Measurements from ENCODE around the gene ZBTB32. TPM values are rescaled to one million over a fixed set of nuclear protein-coding genes. Genes with fewer than 3 reads are reported as not detected.

The ZBTB32 gene
- polyA plus RNA-seq, 1 of the 3 experiments (the other 2 are of a cell fraction) = not detected

DNA sequence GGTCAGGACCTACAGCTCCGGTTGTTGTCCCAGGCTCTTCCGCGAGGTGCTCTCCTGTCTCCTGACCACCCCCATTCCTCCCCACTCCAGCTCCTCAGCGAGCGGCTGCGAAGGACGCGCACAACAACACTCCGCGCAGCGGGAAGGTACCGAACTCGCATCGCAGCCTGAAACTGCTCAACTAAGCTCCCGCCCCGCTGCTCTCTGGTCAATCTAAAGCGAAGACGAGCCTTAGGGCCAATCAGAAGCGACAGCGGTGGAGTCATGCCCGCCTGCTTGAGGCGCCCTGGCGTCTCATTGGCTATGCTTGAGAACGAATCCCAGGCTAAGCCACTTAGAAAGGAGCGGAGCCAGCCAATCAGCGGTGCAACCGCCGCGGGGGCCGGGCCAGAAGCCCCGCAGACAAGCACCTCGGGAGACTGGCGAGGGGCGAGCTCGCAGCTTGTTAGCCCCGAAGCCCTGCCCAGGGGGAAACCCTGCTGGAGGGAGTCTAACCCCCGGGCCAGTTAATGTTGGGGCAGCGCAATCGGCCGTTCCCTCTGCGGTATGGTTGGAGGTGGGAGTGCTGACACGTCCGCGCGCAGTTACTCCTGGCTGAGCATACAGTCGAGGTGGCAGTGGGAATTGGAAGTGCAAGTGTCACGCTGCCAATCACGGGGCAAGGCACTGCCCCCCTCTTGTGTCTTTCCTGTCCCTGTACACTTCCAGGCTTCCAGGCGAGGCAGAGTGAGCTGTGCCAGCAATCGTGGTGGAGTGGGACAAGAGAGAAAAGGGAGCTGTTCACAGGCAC is 1.9 kb upstream of the ZBTB32 start:
- DNase-seq = peak; percentile 95
- peak overlapping the region; percentile 54 to 67 for H3K4me3 ChIP-seq (ENCODE audit: low read depth in 2 of 2, low read length in 1 of 2)
- H3K36me3 ChIP-seq (replicated peaks in 1 of 2; ENCODE audit: control insufficient read depth in 1 of 2, insufficient read depth in 2 of 2, low read length in 1 of 2) = no peaks in the 10 kb centered on the region
- no peaks in the 10 kb centered on the region for H3K9me2 ChIP-seq
- H2AFZ ChIP-seq (ENCODE audit: low read depth) = peak overlapping the region; percentile 98
- no peaks in the 10 kb centered on the region; a peak in 1 of 4 replicates for H3K4me1 ChIP-seq (ENCODE audit: control insufficient read depth in 1 of 2, insufficient read depth in 2 of 2, low read depth in 1 of 2, low read length in 1 of 2)
- H3K27ac ChIP-seq (ENCODE audit: low read depth in 2 of 2, low read length in 1 of 2) = peak overlapping the region in 1 of 2 experiments; percentile 67; a peak in 2 of 4 replicates
- ChIA-PET CTCF (interaction anchor here (0.9 to 4.1 kb wide), 7 partner anchors 9 to 193 kb away, joined by 3 to 33 read pairs (median 5); partner anchors contain the start of gene HAUS5), POLR2A (interaction anchor here (0.6 to 1.6 kb wide), 7 partner anchors 10 to 436 kb away, joined by 3 to 7 read pairs (median 4); partner anchors contain the start of gene COX6B1)
- TF ChIP-seq SIN3A (IDR thresholded peaks at IDR 0.05; ENCODE audit: borderline replicate concordance, low read depth, low read length) (no peak), RCOR1 (IDR thresholded peaks at IDR 0.05; ENCODE audit: low read length) (no peak), FOXM1 (IDR thresholded peaks at IDR 0.05; ENCODE audit: low read depth) (no peak), MEF2A (IDR thresholded peaks at IDR 0.05; ENCODE audit: borderline replicate concordance, low read depth) (no peak), EP300 (IDR thresholded peaks at IDR 0.05; ENCODE audit: borderline replicate concordance in 1 of 2, low read depth in 1 of 2, low read length in 1 of 2) (no peak), RAD21 (IDR thresholded peaks at IDR 0.05; ENCODE audit: low read length) (no peak), CHD2 (IDR thresholded peaks at IDR 0.05; ENCODE audit: low read length, partially characterized antibody) (peak; percentile 94), ELF1 (IDR thresholded peaks at IDR 0.05) (no peak), MXI1 (IDR thresholded peaks at IDR 0.05; ENCODE audit: low read depth, low read length) (peak; percentile 23; the same call in 1 of the 2 replicates), RFX5 (IDR thresholded peaks at IDR 0.05; ENCODE audit: low read length) (peak; percentile 55; the same call in 1 of the 2 replicates), EZH2phosphoT487 (IDR thresholded peaks at IDR 0.05; ENCODE audit: borderline replicate concordance, low read depth) (no peak)
- TF ChIP-seq, protein P1, sequence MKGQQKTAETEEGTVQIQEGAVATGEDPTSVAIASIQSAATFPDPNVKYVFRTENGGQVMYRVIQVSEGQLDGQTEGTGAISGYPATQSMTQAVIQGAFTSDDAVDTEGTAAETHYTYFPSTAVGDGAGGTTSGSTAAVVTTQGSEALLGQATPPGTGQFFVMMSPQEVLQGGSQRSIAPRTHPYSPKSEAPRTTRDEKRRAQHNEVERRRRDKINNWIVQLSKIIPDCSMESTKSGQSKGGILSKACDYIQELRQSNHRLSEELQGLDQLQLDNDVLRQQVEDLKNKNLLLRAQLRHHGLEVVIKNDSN (IDR thresholded peaks at IDR 0.05; ENCODE audit: borderline replicate concordance, low read depth) = no peak
- TF ChIP-seq, protein P2, sequence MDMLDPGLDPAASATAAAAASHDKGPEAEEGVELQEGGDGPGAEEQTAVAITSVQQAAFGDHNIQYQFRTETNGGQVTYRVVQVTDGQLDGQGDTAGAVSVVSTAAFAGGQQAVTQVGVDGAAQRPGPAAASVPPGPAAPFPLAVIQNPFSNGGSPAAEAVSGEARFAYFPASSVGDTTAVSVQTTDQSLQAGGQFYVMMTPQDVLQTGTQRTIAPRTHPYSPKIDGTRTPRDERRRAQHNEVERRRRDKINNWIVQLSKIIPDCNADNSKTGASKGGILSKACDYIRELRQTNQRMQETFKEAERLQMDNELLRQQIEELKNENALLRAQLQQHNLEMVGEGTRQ (IDR thresholded peaks at IDR 0.05; ENCODE audit: borderline replicate concordance, low read depth, low read length) = no peak
- TF ChIP-seq, protein P3, sequence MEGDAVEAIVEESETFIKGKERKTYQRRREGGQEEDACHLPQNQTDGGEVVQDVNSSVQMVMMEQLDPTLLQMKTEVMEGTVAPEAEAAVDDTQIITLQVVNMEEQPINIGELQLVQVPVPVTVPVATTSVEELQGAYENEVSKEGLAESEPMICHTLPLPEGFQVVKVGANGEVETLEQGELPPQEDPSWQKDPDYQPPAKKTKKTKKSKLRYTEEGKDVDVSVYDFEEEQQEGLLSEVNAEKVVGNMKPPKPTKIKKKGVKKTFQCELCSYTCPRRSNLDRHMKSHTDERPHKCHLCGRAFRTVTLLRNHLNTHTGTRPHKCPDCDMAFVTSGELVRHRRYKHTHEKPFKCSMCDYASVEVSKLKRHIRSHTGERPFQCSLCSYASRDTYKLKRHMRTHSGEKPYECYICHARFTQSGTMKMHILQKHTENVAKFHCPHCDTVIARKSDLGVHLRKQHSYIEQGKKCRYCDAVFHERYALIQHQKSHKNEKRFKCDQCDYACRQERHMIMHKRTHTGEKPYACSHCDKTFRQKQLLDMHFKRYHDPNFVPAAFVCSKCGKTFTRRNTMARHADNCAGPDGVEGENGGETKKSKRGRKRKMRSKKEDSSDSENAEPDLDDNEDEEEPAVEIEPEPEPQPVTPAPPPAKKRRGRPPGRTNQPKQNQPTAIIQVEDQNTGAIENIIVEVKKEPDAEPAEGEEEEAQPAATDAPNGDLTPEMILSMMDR (IDR thresholded peaks at IDR 0.05) = no peak
- TF ChIP-seq, protein P4, sequence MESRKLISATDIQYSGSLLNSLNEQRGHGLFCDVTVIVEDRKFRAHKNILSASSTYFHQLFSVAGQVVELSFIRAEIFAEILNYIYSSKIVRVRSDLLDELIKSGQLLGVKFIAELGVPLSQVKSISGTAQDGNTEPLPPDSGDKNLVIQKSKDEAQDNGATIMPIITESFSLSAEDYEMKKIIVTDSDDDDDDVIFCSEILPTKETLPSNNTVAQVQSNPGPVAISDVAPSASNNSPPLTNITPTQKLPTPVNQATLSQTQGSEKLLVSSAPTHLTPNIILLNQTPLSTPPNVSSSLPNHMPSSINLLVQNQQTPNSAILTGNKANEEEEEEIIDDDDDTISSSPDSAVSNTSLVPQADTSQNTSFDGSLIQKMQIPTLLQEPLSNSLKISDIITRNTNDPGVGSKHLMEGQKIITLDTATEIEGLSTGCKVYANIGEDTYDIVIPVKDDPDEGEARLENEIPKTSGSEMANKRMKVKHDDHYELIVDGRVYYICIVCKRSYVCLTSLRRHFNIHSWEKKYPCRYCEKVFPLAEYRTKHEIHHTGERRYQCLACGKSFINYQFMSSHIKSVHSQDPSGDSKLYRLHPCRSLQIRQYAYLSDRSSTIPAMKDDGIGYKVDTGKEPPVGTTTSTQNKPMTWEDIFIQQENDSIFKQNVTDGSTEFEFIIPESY (IDR thresholded peaks at IDR 0.05; ENCODE audit: borderline replicate concordance, low read depth) = peak; percentile 40; the same call in 1 of the 2 replicates
- TF ChIP-seq, protein P5, sequence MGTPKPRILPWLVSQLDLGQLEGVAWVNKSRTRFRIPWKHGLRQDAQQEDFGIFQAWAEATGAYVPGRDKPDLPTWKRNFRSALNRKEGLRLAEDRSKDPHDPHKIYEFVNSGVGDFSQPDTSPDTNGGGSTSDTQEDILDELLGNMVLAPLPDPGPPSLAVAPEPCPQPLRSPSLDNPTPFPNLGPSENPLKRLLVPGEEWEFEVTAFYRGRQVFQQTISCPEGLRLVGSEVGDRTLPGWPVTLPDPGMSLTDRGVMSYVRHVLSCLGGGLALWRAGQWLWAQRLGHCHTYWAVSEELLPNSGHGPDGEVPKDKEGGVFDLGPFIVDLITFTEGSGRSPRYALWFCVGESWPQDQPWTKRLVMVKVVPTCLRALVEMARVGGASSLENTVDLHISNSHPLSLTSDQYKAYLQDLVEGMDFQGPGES (IDR thresholded peaks at IDR 0.05; ENCODE audit: low read depth, low read length) = peak; percentile 98
- TF ChIP-seq, protein P6, sequence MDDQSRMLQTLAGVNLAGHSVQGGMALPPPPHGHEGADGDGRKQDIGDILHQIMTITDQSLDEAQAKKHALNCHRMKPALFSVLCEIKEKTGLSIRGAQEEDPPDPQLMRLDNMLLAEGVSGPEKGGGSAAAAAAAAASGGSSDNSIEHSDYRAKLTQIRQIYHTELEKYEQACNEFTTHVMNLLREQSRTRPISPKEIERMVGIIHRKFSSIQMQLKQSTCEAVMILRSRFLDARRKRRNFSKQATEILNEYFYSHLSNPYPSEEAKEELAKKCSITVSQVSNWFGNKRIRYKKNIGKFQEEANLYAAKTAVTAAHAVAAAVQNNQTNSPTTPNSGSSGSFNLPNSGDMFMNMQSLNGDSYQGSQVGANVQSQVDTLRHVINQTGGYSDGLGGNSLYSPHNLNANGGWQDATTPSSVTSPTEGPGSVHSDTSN (IDR thresholded peaks at IDR 0.05) = peak; percentile 100
- under 1% methylated on average over 28 of the region's 50 CpGs for WGBS (ENCODE audit: low lambda C conversion rate)
- no peaks in the 10 kb centered on the region for H4K20me1 ChIP-seq (ENCODE audit: insufficient read depth)
- no peak overlapping the region for H3K9ac ChIP-seq
- H3K27me3 ChIP-seq (ENCODE audit: insufficient read depth) = 0 out of 2 replicates have a peak, but pooled peaks cover 7% of the 10 kb centered on the region
- H3F3A ChIP-seq (replicated peaks; ENCODE audit: insufficient read depth) = no peaks in the 10 kb centered on the region
- H3K4me2 ChIP-seq = peak overlapping the region; percentile 97
- no peaks in the 10 kb centered on the region for H3K9me3 ChIP-seq
- H3K79me2 ChIP-seq (ENCODE audit: insufficient read depth) = no peaks in the 10 kb centered on the region
